ENCODE data around the gene TUBA3D.
"Not testable (repeated sequence)": the region's sequence is repeated elsewhere in the genome, so short reads cannot be mapped to it uniquely, and the experiment has no call there.

TUBA3D gene

GRCh38 chr2:131516011-131516410 lies 40.1 kb downstream of the TUBA3D start:
- DNase-seq, result no peak

GRCh38 chr2:131516621-131517020 lies 40.7 kb downstream of the TUBA3D start:
- DNase-seq, result peak; percentile 16

- no peak for DNase-seq
Observed at GRCh38 chr2:131517106-131517831, 41.4 kb downstream of the TUBA3D start.

GRCh38 chr2:131517856-131518255 lies 41.9 kb downstream of the TUBA3D start:
- not testable (repeated sequence) for DNase-seq

- not testable (repeated sequence) for DNase-seq
Observed at GRCh38 chr2:131518531-131518930, 42.6 kb downstream of the TUBA3D start.

GRCh38 chr2:131519466-131519865 lies 43.5 kb downstream of the TUBA3D start:
- DNase-seq, result no peak

- DNase-seq, result not testable (repeated sequence)
Observed at GRCh38 chr2:131519871-131520470, 44.1 kb downstream of the TUBA3D start.

- DNase-seq, result no peak
Observed at GRCh38 chr2:131520526-131520925, 44.6 kb downstream of the TUBA3D start.

GRCh38 chr2:131521524-131521923 lies 45.6 kb downstream of the TUBA3D start:
- DNase-seq, result not testable (repeated sequence)

GRCh38 chr2:131521961-131522781 lies 46.3 kb downstream of the TUBA3D start:
- no peak for DNase-seq

GRCh38 chr2:131525256-131525655 lies 49.3 kb downstream of the TUBA3D start:
- DNase-seq, result not testable (repeated sequence)

GRCh38 chr2:131527131-131528001 lies 51.4 kb downstream of the TUBA3D start, which contains the start of gene CCDC74A:
TSS of gene CCDC74A (plus strand) at chr2:131527888. CDS start at chr2:131527971, 83 bp downstream.
- DNase-seq, result peak; percentile 66

- peak; percentile 21 for DNase-seq
Observed at GRCh38 chr2:131528981-131529863, 53.3 kb downstream of the TUBA3D start.

GRCh38 chr2:131529864-131530445 lies 54.0 kb downstream of the TUBA3D start:
- not testable (repeated sequence) for DNase-seq

- not testable (repeated sequence) for DNase-seq
Observed at GRCh38 chr2:131530626-131531344, 54.9 kb downstream of the TUBA3D start.

- not testable (repeated sequence) for DNase-seq
Observed at GRCh38 chr2:131531547-131532185, 55.7 kb downstream of the TUBA3D start.

Measured in fibroblast of skin of right biceps (primary cell).